Osteocyte (in vitro differentiated cells): Measurements from ENCODE around the gene FCRL1. TPM values are rescaled to one million over a fixed set of nuclear protein-coding genes. Genes with fewer than 3 reads are reported as not detected.

Experiments
- DNase-seq: peaks from one replicate; pipeline ENCODE4 v3.0.0; 2021; ENCODE audit warnings: mixed read lengths; ENCODE audit not compliant: unreplicated experiment; ENCODE audit errors: extremely low spot score
- H3K27ac Mint-ChIP-seq: one replicate; pipeline ENCODE4 v1.8.0; 2021; ENCODE audit warnings: mild to moderate bottlenecking, mixed read lengths; ENCODE audit not compliant: unreplicated experiment
- H3K27me3 Mint-ChIP-seq: one replicate; pipeline ENCODE4 v1.8.0; 2021; ENCODE audit warnings: mixed read lengths; ENCODE audit not compliant: unreplicated experiment
- H3K36me3 Mint-ChIP-seq: one replicate; pipeline ENCODE4 v1.8.0; 2021; ENCODE audit warnings: mixed read lengths; ENCODE audit not compliant: unreplicated experiment
- H3K4me1 Mint-ChIP-seq: one replicate; pipeline ENCODE4 v1.8.0; 2021; ENCODE audit warnings: mixed read lengths; ENCODE audit not compliant: unreplicated experiment
- H3K4me3 Mint-ChIP-seq: one replicate; pipeline ENCODE4 v1.8.0; 2021; ENCODE audit warnings: mild to moderate bottlenecking, moderate library complexity, mixed read lengths; ENCODE audit not compliant: unreplicated experiment
- H3K9me3 Mint-ChIP-seq: one replicate; pipeline ENCODE4 v1.8.0; 2021; ENCODE audit warnings: mixed read lengths; ENCODE audit not compliant: unreplicated experiment
- total RNA-seq: library from RNA; stranded (reverse); gene quantifications from 2 replicates; pipeline ENCODE4 v1.2.1, GENCODE V29; 2021
- TF ChIP-seq, protein P1 (sequence below): fragments of 200-600 bp; sonication (generic); IDR thresholded peaks from 2 replicates; pipeline ENCODE4 v1.5.0; 2021; ENCODE audit warnings: antibody characterized with exemption, mild to moderate bottlenecking, moderate library complexity

The FCRL1 gene
- total RNA-seq, 1 donor from 2014 or later: not detected

DNA sequence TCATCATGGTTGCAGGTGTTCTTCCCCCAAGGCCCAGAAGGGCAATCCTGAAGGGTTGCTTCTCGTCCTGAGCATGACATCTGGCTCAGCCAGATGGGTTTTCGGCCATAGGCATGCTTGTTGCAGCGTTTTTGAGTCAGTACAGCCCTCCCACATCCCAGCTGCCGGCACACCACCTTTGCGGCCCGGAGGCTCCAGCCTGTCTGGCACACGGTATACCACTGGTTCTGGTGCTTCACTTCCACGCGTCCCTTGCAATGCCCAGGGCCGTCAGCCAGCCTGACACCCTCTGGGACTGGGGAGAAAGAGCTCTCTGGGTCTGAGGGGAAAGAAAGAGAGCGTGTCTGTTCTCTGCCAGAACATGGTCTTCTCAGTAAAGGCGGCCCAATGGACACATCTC lies 14.5 kb upstream of the FCRL1 start:
- no peak for DNase-seq
- no peaks in the 10 kb centered on the region for H3K4me1 Mint-ChIP-seq
- TF ChIP-seq, protein P1, sequence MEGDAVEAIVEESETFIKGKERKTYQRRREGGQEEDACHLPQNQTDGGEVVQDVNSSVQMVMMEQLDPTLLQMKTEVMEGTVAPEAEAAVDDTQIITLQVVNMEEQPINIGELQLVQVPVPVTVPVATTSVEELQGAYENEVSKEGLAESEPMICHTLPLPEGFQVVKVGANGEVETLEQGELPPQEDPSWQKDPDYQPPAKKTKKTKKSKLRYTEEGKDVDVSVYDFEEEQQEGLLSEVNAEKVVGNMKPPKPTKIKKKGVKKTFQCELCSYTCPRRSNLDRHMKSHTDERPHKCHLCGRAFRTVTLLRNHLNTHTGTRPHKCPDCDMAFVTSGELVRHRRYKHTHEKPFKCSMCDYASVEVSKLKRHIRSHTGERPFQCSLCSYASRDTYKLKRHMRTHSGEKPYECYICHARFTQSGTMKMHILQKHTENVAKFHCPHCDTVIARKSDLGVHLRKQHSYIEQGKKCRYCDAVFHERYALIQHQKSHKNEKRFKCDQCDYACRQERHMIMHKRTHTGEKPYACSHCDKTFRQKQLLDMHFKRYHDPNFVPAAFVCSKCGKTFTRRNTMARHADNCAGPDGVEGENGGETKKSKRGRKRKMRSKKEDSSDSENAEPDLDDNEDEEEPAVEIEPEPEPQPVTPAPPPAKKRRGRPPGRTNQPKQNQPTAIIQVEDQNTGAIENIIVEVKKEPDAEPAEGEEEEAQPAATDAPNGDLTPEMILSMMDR: no peak
- no peak overlapping the region for H3K4me3 Mint-ChIP-seq
- H3K27ac Mint-ChIP-seq: no peak overlapping the region
- no peaks in the 10 kb centered on the region for H3K9me3 Mint-ChIP-seq
- no peaks in the 10 kb centered on the region for H3K36me3 Mint-ChIP-seq
- H3K27me3 Mint-ChIP-seq: no peaks in the 10 kb centered on the region

DNA sequence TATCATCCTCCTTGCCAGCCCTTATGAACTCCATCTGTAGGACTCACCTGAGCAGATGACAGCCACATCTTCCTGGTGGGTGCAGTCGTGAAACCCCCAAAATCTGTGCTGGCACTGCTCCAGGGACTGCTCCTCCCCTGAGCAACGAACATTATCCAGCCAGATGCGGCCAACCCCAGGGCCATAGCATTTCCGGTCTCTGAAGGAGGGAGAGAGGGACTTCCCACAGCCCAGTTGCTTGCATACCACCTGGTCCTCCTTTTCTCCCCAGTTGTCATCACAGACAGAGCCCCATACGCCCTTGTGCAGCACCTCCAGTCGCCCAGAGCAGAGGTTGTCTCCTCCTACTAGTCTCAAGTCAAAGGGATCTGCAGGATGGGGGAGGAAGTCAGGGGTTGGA lies 13.2 kb upstream of the FCRL1 start:
- Mint-ChIP-seq H3K4me3 (no peak overlapping the region), H3K4me1 (no peaks in the 10 kb centered on the region), H3K27me3 (no peaks in the 10 kb centered on the region), H3K36me3 (no peaks in the 10 kb centered on the region), H3K9me3 (no peaks in the 10 kb centered on the region), H3K27ac (no peak overlapping the region)
- TF ChIP-seq, protein P1: no peak
- no peak for DNase-seq

DNA sequence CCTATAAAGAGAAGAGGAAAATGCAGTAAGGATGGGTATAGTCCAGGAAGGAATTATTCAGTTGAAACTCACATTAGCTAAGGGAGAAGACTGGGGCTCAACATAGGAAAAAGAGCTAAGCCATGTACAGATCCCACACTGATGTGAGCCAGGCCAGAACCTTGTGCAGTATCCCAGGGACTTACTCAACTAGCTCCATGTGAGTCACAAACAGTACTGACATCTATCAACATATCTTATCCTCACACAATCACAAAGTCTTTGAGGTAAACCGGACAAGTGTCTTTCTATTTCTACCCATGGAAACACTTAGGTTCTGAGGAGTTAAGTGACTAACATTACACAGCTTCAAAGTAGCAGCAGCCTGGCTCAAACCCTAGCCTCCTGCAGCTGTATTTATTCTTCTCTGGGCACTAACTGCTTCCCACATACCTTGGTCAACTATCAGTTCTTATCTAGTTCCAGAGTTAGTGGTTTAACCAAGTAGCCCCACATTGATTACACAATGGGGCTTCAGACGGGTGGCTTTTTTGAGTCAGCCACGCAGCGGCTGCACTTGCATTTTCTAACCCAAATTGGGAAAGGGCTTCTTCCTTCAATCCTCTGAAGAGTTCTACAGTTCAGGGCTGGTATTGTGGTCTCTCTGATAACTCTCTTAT lies 12.2 kb upstream of the FCRL1 start:
- DNase-seq: no peak
- TF ChIP-seq, protein P1: no peak
- Mint-ChIP-seq H3K36me3 (no peaks in the 10 kb centered on the region), H3K4me3 (no peak overlapping the region), H3K27me3 (no peaks in the 10 kb centered on the region), H3K27ac (no peak overlapping the region), H3K4me1 (no peaks in the 10 kb centered on the region), H3K9me3 (no peaks in the 10 kb centered on the region)

DNA sequence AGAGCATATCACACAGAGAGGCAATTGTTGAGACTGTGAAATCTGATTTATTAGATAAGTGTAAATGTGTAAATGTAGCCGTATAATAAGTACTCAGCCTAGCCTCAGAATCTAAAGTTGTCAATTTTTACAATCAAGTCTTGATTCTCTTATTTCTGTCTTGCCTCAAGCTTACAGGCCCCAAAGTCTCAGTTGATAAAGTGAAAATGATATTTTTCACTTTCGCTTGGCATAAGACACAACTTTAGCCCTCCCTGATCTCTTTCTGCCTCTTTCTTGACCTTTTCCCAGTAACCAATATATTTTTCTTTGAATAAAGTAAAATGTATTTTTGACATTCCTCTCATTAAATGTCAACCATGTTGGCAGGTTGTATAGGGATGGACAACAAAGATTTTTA lies 11.0 kb upstream of the FCRL1 start:
- no peak overlapping the region for H3K27ac Mint-ChIP-seq

DNA sequence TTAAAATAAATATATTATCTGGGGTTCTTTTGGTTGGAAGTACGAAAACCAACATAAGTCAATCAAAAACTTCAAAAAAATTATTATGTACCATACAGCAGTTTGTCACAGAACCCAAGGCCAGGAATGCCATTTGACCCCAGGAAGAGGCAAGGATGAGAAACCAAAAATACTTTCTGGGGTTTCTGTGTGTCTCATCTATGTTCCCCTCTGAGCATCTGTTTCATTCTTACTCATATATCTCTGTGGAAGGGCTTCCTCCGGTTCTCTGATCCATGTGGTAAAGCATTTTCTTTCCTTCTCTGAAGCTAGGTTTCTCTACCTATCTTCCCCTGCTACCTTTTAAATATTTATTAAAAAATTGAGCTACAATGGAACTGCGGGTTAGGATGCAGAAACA lies 9.8 kb upstream of the FCRL1 start:
- Mint-ChIP-seq H3K27me3 (no peaks in the 10 kb centered on the region), H3K4me3 (no peak overlapping the region), H3K27ac (no peak overlapping the region), H3K36me3 (no peaks in the 10 kb centered on the region), H3K9me3 (no peaks in the 10 kb centered on the region), H3K4me1 (no peaks in the 10 kb centered on the region)
- no peak for DNase-seq
- TF ChIP-seq, protein P1: no peak

More for the DNA sequence above, 11.0 kb upstream of the FCRL1 start:
- Mint-ChIP-seq H3K4me1 (no peaks in the 10 kb centered on the region), H3K27me3 (no peaks in the 10 kb centered on the region), H3K4me3 (no peak overlapping the region), H3K9me3 (no peaks in the 10 kb centered on the region), H3K36me3 (no peaks in the 10 kb centered on the region)
- DNase-seq: no peak
- TF ChIP-seq, protein P1: no peak
